Keratinocyte (primary cell): ENCODE results near the gene C20orf144. TPM values are rescaled to one million over a fixed set of nuclear protein-coding genes. Genes with fewer than 3 reads are reported as not detected.

Experiments
- DNase-seq: peaks from one replicate; pipeline ENCODE4 v3.0.0-alpha.2; 2011; ENCODE audit warnings: low read depth, missing footprints, low spot score
- FAIRE-seq: peaks from 2 replicates; lab custom pipeline; 2011; peaks lifted over from hg19 to GRCh38; lab: Jason Lieb, UNC
- H2AFZ ChIP-seq: 2 replicates; pipeline ENCODE4 v1.6.0; 2012; ENCODE audit warnings: low read length, control low read depth, inconsistent platforms; ENCODE audit not compliant: control insufficient read depth
- H3K27ac ChIP-seq: 2 replicates; pipeline ENCODE4 v1.5.1; 2011; ENCODE audit warnings: low read length; ENCODE audit not compliant: control insufficient read depth, insufficient read depth
- H3K27me3 ChIP-seq: 3 replicates; pipeline ENCODE4 v1.6.0; 2011; ENCODE audit warnings: low read length; ENCODE audit not compliant: control insufficient read depth, insufficient read depth; ENCODE audit errors: extremely low read depth
- H3K36me3 ChIP-seq, 2 experiments: 2 replicates in 1 of 2; 3 replicates in 1 of 2; pipeline ENCODE4 v1.5.1; 2011; ENCODE audit warnings: low read length in 2 of 2, mild to moderate bottlenecking in 1 of 2; ENCODE audit not compliant: control insufficient read depth in 2 of 2, insufficient read depth in 2 of 2; ENCODE audit errors: extremely low read depth in 1 of 2
- H3K4me1 ChIP-seq: 3 replicates; pipeline ENCODE4 v1.5.1; 2011; ENCODE audit warnings: low read length; ENCODE audit not compliant: control insufficient read depth, insufficient read depth; ENCODE audit errors: extremely low read depth
- H3K4me2 ChIP-seq: 3 replicates; pipeline ENCODE4 v1.6.0; 2011; ENCODE audit warnings: low read depth, low read length; ENCODE audit not compliant: control insufficient read depth, insufficient read depth; ENCODE audit errors: extremely low read depth
- H3K4me3 ChIP-seq, 3 experiments: fragments of 200-600 bp in 1 of 3; sonication (generic) in 1 of 3; 2 replicates in 2 of 3; 3 replicates in 1 of 3; pipeline ENCODE4 v1.5.1; 2011 to 2016; ENCODE audit warnings: low read length in 3 of 3, mild to moderate bottlenecking in 3 of 3, control low read depth in 2 of 3, inconsistent platforms in 1 of 3, low read depth in 1 of 3, mixed read lengths in 1 of 3, mixed run types in 1 of 3, moderate library complexity in 1 of 3; ENCODE audit not compliant: control insufficient read depth in 2 of 3, insufficient read depth in 2 of 3; ENCODE audit errors: extremely low read depth in 1 of 3
- H3K79me2 ChIP-seq: 2 replicates; pipeline ENCODE4 v1.6.0; 2012; ENCODE audit warnings: low read length; ENCODE audit not compliant: control insufficient read depth, insufficient read depth
- H3K9ac ChIP-seq: 3 replicates; pipeline ENCODE4 v1.6.0; 2011; ENCODE audit warnings: low read length; ENCODE audit not compliant: control insufficient read depth, insufficient read depth; ENCODE audit errors: extremely low read depth
- H3K9me1 ChIP-seq: 3 replicates; pipeline ENCODE4 v1.6.0; 2011; ENCODE audit warnings: low read length; ENCODE audit not compliant: control insufficient read depth, insufficient read depth; ENCODE audit errors: extremely low read depth
- H3K9me3 ChIP-seq: 2 replicates; pipeline ENCODE4 v1.5.1; 2012; ENCODE audit warnings: low read depth, low read length; ENCODE audit not compliant: control insufficient read depth
- H4K20me1 ChIP-seq: 3 replicates; pipeline ENCODE4 v1.6.0; 2011; ENCODE audit warnings: low read length; ENCODE audit not compliant: control insufficient read depth, insufficient read depth; ENCODE audit errors: extremely low read depth
- CTCF ChIP-seq, 3 experiments: IDR thresholded peaks in 1 of 3; conservative IDR thresholded peaks in 1 of 3; optimal IDR thresholded peaks in 1 of 3; 2 replicates in 2 of 3; 3 replicates in 1 of 3; pipeline versions ENCODE3 to v1.5.1; 2011; ENCODE audit warnings: low read length in 3 of 3, mild to moderate bottlenecking in 3 of 3, moderate library complexity in 2 of 3, control low read depth in 1 of 3, inconsistent platforms in 1 of 3; ENCODE audit not compliant: insufficient read depth in 2 of 3; ENCODE audit errors: extremely low read depth in 1 of 3
- EZH2 ChIP-seq: IDR thresholded peaks from one replicate; pipeline ENCODE4 v1.6.1; 2012; ENCODE audit warnings: inconsistent platforms, mild to moderate bottlenecking, low read length, moderate library complexity
- dilution Hi-C: fragments of 300-500 bp; cut with MboI; formaldehyde crosslinking; loops from one replicate; pipeline ENCODE4 v1.7.0; 2020; ENCODE audit warnings: low sequenced_read_pairs; ENCODE audit not compliant: extremely low pct_ligation_motif_present
- polyA plus RNA-seq, 5 experiments: library from polyadenylated mRNA; depleted of rRNA in 3 of 5; stranded (reverse) in 3 of 5; stranded (forward) in 1 of 5; unstranded in 1 of 5; fragments of >200 nt; gene quantifications; 1 replicate in 1 of 5; 2 replicates in 3 of 5; 3 replicates in 1 of 5; pipeline versions ENCODE4 v1.2.1 to v1.2.3, GENCODE V29; 2011 to 2012; ENCODE audit warnings: missing spikeins in 2 of 5, low read depth in 1 of 5, low replicate concordance in 1 of 5

Gene C20orf144
- polyA plus RNA-seq, 1 donor (not counting 4 experiments of a cell fraction or from before 2014, with no cell fraction given) = 0.03 TPM

- Histone ChIP-seq H3K9ac (no peak overlapping the region), H2AFZ (no peak overlapping the region), H3K4me1 (peaks cover 11% of the 10 kb centered on the region), H3K79me2 (no peaks in the 10 kb centered on the region), H3K27ac (no peak overlapping the region), H3K36me3 (no peaks in the 10 kb centered on the region), H3K9me1 (no peaks in the 10 kb centered on the region), H3K4me2 (no peak overlapping the region), H3K27me3 (no peaks in the 10 kb centered on the region), H4K20me1 (no peaks in the 10 kb centered on the region), H3K9me3 (no peaks in the 10 kb centered on the region), H3K4me3 (no peak overlapping the region)
- DNase-seq (no peak), FAIRE-seq (no peak)
- dilution Hi-C loops = no loop called here
- no peak for TF ChIP-seq EZH2
- TF ChIP-seq CTCF (optimal IDR thresholded peaks at IDR 0.05 in 1 of 3, IDR thresholded peaks at IDR 0.05 in 1 of 3, conservative IDR thresholded peaks at IDR 0.05 in 1 of 3; ENCODE audit: extremely low read depth in 1 of 3, insufficient read depth in 2 of 3, low read length in 3 of 3) = no peak
These were observed 9.6 kb downstream of the C20orf144 start for GRCh38 chr20:33671573-33672288.

DNA sequence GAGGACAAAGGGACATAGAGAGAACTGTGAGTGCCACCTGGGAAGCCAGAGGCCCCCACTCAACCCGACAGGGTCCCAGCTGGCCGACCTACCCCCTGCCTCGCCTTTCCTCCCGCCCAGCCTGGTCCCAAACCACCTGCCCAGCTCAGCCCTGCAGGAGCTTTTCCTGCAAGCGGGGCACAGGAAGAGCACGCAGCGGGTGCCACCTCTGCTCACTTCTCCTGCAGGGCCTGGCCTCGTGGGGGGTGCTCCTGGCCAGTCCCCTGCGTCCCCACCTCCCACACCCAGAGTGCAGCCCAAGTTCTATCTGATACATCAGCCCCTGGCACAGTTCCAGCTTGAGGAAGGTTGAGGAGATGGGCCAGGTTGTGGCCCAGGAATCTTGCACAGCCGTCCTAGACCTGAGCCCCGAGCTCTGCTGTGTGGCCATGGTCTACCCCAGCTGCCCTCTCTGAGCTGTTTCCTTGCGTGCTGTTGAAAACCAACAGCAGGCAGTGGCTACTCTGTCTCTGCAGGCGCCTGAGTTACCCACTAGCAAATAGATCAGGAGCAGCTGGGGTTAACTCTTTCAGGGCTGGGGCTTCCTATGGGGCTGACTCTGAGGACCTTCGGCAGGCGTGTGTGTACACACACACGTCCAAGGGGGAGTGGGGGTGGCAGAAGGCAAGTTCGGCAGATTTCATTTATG lies 10.4 kb downstream of the C20orf144 start:
- Histone ChIP-seq H3K9ac (no peak overlapping the region), H3K27me3 (no peaks in the 10 kb centered on the region), H3K36me3 (no peaks in the 10 kb centered on the region), H3K9me1 (no peaks in the 10 kb centered on the region), H3K4me3 (no peak overlapping the region), H3K9me3 (no peaks in the 10 kb centered on the region), H4K20me1 (no peaks in the 10 kb centered on the region), H3K27ac (no peak overlapping the region), H3K4me1 (peaks cover 6% of the 10 kb centered on the region), H3K4me2 (no peak overlapping the region), H3K79me2 (no peaks in the 10 kb centered on the region), H2AFZ (no peak overlapping the region)
- no peak for DNase-seq
- FAIRE-seq = no peak
- dilution Hi-C loops = no loop called here
- TF ChIP-seq EZH2 (no peak), CTCF (optimal IDR thresholded peaks at IDR 0.05 in 1 of 3, IDR thresholded peaks at IDR 0.05 in 1 of 3, conservative IDR thresholded peaks at IDR 0.05 in 1 of 3; ENCODE audit: extremely low read depth in 1 of 3, insufficient read depth in 2 of 3, low read length in 3 of 3) (no peak)
